ENCODE data around the gene TOM1. TPM values are rescaled to one million over a fixed set of nuclear protein-coding genes. Genes with fewer than 3 reads are reported as not detected.

Gene TOM1
- total RNA-seq, 1 donor, result 48.8 TPM

GRCh38 chr22:35344956-35345690, 45.4 kb downstream of the TOM1 start:
- no peak overlapping the region for H3K4me3 ChIP-seq (ENCODE audit: low read depth, low read length)
- TF ChIP-seq, protein P1, sequence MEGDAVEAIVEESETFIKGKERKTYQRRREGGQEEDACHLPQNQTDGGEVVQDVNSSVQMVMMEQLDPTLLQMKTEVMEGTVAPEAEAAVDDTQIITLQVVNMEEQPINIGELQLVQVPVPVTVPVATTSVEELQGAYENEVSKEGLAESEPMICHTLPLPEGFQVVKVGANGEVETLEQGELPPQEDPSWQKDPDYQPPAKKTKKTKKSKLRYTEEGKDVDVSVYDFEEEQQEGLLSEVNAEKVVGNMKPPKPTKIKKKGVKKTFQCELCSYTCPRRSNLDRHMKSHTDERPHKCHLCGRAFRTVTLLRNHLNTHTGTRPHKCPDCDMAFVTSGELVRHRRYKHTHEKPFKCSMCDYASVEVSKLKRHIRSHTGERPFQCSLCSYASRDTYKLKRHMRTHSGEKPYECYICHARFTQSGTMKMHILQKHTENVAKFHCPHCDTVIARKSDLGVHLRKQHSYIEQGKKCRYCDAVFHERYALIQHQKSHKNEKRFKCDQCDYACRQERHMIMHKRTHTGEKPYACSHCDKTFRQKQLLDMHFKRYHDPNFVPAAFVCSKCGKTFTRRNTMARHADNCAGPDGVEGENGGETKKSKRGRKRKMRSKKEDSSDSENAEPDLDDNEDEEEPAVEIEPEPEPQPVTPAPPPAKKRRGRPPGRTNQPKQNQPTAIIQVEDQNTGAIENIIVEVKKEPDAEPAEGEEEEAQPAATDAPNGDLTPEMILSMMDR (IDR thresholded peaks at IDR 0.05; ENCODE audit: insufficient read depth, low read length), result no peak
- DNase-seq (ENCODE audit: low read depth), result no peak

DNA sequence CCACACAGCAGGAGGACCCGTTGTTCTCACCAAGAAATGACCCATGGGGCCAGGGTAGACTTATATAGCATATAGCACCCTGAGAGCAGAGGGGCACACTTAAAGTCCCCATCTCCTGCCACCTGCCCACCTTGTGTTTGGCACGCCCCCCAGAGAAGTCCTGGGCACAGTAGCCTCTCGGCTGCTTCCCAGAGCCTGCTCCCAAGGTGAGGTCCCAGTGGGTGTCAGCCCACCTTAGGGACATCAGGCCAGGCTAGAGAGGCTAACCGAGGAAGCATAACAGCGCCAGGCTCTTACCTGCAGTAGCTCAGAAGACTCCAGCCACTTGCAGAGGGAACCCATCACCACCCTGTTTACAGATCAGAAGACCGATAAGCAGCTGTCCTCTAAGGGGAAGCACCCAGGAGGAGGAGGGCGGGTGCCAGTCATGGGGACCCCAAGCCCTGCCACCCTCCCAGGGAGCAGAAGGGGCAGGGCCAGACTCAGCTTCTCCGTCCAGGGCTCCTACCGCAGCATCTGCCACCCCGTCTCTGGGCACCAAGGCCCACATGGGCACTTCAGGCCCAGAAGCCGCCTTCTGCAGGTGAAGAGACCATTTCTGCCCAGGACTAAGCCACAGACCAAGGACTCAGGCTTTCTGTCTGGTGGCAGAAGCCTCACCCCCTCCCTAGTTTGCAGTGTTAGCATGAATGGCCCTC, 46.3 kb downstream of the TOM1 start:
- TF ChIP-seq, protein P1 (IDR thresholded peaks at IDR 0.05; ENCODE audit: insufficient read depth, low read length), result no peak

GRCh38 chr22:35346596-35347220, 47.0 kb downstream of the TOM1 start:
- TF ChIP-seq, protein P1 (IDR thresholded peaks at IDR 0.05; ENCODE audit: insufficient read depth, low read length), result no peak
- no peak overlapping the region for H3K4me3 ChIP-seq (ENCODE audit: low read depth, low read length)
- no peak for DNase-seq (ENCODE audit: low read depth)

More for the DNA sequence above, 46.3 kb downstream of the TOM1 start:
- no peak for DNase-seq (ENCODE audit: low read depth)
- no peak overlapping the region for H3K4me3 ChIP-seq (ENCODE audit: low read depth, low read length)

- H3K4me3 ChIP-seq (ENCODE audit: low read depth, low read length), result no peak overlapping the region
- DNase-seq (ENCODE audit: low read depth), result no peak
- TF ChIP-seq, protein P1 (IDR thresholded peaks at IDR 0.05; ENCODE audit: insufficient read depth, low read length), result no peak
Measured at GRCh38 chr22:35347462-35347861, 47.8 kb downstream of the TOM1 start.

DNA sequence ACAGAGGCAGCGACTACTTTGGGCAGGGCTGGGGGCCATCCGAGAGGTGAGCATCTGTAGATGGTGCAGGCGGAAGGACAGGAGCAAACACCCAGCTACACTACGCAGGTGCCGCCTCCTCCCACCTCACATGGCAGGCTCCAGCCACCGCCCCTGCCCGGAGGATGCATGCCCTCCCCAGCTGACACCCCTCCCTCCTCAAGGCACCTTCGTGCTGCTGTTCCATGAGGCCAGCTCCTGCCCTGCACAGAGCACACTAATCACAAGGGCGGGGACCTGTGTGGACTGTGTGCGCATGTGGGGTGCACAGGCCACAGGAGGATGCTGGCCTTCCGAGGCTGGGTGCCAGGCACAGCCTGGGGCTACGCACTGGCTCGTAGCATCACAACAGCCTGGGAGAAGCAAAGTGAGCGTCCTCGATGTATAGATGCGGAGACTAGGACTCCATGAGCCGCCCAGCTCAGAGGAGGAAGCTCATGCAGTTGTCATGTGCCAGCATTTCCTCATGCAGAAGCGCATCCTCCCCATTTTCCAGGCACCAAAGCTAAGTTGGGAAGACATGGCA, 48.4 kb downstream of the TOM1 start:
- no peak overlapping the region for H3K4me3 ChIP-seq (ENCODE audit: low read depth, low read length)
- TF ChIP-seq, protein P1 (IDR thresholded peaks at IDR 0.05; ENCODE audit: insufficient read depth, low read length), result no peak
- no peak for DNase-seq (ENCODE audit: low read depth)

- no peak for DNase-seq (ENCODE audit: low read depth)
Measured at GRCh38 chr22:35348703-35349102, 49.0 kb downstream of the TOM1 start.

More at GRCh38 chr22:35348703-35349102, 49.0 kb downstream of the TOM1 start:
- H3K4me3 ChIP-seq (ENCODE audit: low read depth, low read length), result no peak overlapping the region
- TF ChIP-seq, protein P1 (IDR thresholded peaks at IDR 0.05; ENCODE audit: insufficient read depth, low read length), result no peak
